Naive B cell (primary cell): ENCODE results near the gene URM1. TPM values are rescaled to one million over a fixed set of nuclear protein-coding genes. Genes with fewer than 3 reads are reported as not detected.

Experiments used
- ATAC-seq, 2 donors: fragments of 150-1000 bp; cut with Tn5 transposase; 2 replicates each; pipeline ENCODE4 v1.10.0; 2021; ENCODE audit warnings: low read depth in 2 of 2, mild to moderate bottlenecking in 2 of 2, moderate library complexity in 2 of 2
- DNase-seq: peaks from one replicate; pipeline ENCODE4 v3.0.0; 2022
- H3K27ac Mint-ChIP-seq, 6 donors: one replicate each; pipeline ENCODE4 v1.8.0; 2020 to 2022; ENCODE audit warnings: mild to moderate bottlenecking in 6 of 6, mixed read lengths in 6 of 6, moderate library complexity in 5 of 6, inconsistent platforms in 2 of 6
- H3K27me3 Mint-ChIP-seq, 3 donors: one replicate each; pipeline ENCODE4 v1.8.0; 2021 to 2022; ENCODE audit warnings: mixed read lengths in 3 of 3, mild to moderate bottlenecking in 1 of 3
- H3K36me3 Mint-ChIP-seq, 2 donors: one replicate each; pipeline ENCODE4 v1.8.0; 2020 to 2022; ENCODE audit warnings: mixed read lengths in 2 of 2, inconsistent platforms in 1 of 2, mild to moderate bottlenecking in 1 of 2
- H3K4me1 Mint-ChIP-seq, 3 donors: one replicate each; pipeline ENCODE4 v1.8.0; 2020 to 2022; ENCODE audit warnings: mixed read lengths in 3 of 3, inconsistent platforms in 1 of 3, mild to moderate bottlenecking in 1 of 3, moderate library complexity in 1 of 3
- H3K4me3 Mint-ChIP-seq, 8 donors: one replicate each; pipeline ENCODE4 v1.8.0; 2020 to 2022; ENCODE audit warnings: mild to moderate bottlenecking in 8 of 8, mixed read lengths in 8 of 8, moderate library complexity in 8 of 8, inconsistent platforms in 2 of 8
- H3K9me3 Mint-ChIP-seq, 7 donors: one replicate each; pipeline ENCODE4 v1.8.0; 2020 to 2022; ENCODE audit warnings: mixed read lengths in 7 of 7, mild to moderate bottlenecking in 5 of 7, inconsistent platforms in 2 of 7, moderate library complexity in 1 of 7
- polyA plus RNA-seq, 6 donors: library from polyadenylated mRNA; unstranded; fragments of 300-500 nt; fragmentation: Illumina TruSeq; gene quantifications; one replicate each; pipeline ENCODE4 v1.2.3, GENCODE V29; 2021; ENCODE audit warnings: low read depth in 6 of 6

Gene URM1
- polyA plus RNA-seq, 6 donors from 2014 or later: 36.9 to 44.3 (median 42.0) TPM

DNA sequence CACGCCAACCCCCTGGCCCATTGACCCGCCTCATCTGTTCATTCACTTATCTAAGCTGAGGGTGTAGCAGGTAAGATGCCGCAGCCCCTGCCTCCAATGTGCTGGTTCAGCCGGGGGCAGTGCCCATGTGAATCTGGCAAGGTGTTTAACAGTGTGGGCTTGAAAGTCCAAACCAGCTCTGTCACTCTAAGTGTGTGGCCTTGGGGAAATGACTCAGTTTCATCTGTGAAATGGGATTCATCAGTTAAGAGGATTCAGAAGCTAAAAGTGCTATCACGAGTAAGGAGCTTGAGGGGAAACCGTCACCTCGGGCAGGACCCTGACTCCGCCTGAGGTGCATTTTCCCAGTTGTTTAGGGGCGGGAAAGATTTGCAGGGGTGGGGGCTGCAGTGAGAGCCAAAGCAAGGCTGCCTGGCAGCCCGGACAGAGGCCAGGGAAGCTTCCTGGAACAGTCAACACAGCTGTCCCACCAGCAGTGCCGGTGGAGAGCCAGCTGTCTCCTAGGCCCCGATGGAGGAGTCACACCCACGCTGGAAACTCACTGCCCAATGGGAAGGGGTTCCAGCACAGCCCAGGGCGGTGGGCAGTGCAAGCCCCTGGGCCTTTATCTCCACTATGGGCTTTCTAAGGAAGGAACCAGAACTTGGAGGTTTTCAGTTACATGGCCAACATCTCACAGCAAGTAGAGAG, 9.7 kb upstream of the URM1 start:
- no peaks in the 10 kb centered on the region for H3K36me3 Mint-ChIP-seq
- H3K27me3 Mint-ChIP-seq: no peaks in the 10 kb centered on the region
- ATAC-seq (no peak), DNase-seq (no peak)
- H3K4me1 Mint-ChIP-seq: peaks cover 7 to 18% (median 9%) of the 10 kb centered on the region in 3 donors
- H3K27ac Mint-ChIP-seq: peak overlapping the region in 1 of 6 donors; percentile 41
- no peaks in the 10 kb centered on the region for H3K9me3 Mint-ChIP-seq
- peak overlapping the region; percentile 35 to 85 (median 67) for H3K4me3 Mint-ChIP-seq

DNA sequence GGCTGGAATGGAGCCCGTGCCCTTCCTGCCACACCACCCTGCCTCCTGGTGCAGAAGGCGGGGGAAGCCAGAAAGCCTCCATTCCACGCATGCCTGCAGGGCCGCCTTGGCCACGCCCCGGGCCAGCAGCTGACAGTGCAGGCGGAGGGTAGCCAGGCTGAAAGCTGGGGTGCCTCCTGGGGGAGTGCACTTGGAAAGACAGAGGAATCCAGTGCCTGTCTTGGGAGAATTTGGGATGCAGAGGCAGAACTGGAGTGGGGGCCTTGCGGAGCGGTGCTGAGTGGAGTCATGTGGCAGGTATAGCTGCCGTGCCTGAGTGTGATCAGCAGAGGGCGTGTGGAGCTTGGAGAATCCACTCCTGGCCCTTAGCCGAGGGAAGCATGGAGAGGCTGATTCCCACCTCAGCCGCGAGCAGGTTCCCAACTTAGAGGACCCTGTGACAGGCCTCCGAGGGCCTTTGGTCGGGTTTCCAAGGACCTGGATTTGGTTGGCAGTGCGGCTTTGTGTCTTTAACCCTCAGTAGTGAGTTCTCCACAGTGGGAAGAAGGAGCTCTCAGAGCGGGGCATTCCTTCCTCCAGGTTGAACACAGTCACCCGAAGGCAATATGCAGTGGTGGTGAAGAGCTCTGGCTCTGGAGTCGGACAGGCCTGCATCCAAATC, 9.1 kb upstream of the URM1 start:
- peak; percentile 86 to 87 for ATAC-seq
- Mint-ChIP-seq H3K4me1 (peaks cover 7 to 18% (median 9%) of the 10 kb centered on the region in 3 donors), H3K27me3 (peaks cover 0 to 3% (median 0%) of the 10 kb centered on the region in 3 donors), H3K27ac (no peak overlapping the region), H3K9me3 (no peaks in the 10 kb centered on the region), H3K36me3 (no peaks in the 10 kb centered on the region), H3K4me3 (peak overlapping the region; percentile 64 to 85 (median 72))
- DNase-seq: peak; percentile 53

DNA sequence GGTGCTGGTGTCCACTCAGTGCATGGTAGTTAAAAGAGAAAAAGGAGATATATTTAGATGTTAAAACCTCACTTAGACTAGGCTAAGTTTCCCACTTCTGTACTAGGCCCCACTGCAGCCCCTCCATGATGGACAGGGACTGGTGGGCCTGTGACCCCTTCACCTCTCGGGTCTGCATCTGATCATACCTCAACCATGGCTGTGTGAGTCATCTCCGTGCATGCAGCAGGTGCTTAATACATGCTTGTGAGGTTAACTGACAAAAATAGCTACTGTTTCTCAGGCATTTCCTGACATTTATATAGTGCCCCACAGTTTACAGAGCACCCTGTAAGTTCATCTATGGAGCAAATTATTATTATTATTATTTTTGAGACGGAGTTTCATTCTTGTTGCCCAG, 8.4 kb upstream of the URM1 start:
- H3K4me1 Mint-ChIP-seq: peaks cover 7 to 18% (median 9%) of the 10 kb centered on the region in 3 donors
- no peak for ATAC-seq
- no peak overlapping the region for H3K27ac Mint-ChIP-seq
- peaks cover 0 to 4% (median 0%) of the 10 kb centered on the region in 3 donors for H3K27me3 Mint-ChIP-seq
- no peak overlapping the region for H3K4me3 Mint-ChIP-seq
- no peaks in the 10 kb centered on the region for H3K9me3 Mint-ChIP-seq
- H3K36me3 Mint-ChIP-seq: no peaks in the 10 kb centered on the region
- DNase-seq: no peak

DNA sequence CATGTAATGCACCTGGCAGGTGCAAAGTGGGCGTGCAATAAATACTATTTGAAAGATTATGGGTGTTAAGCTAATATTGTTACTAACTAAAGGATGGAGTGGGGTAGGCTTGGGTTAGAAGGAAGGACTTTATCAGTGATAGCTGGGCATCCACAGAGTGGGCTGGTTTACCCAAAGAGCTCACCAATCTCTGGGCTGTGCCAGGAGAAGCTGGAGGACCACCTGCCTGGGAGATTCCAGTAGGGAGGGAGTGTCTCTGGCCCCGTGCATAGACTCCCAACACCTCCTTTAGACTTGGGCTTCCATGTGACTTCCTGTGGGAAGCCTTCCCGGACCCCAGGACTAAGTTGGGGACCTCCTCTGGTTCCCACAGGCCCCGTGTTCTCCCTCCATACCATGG, 5.6 kb upstream of the URM1 start:
- H3K4me3 Mint-ChIP-seq: peak overlapping the region in 3 of 8 donors; percentile 18 to 41 (median 41)

GRCh38 chr9:128369024-128369706, 2.0 kb upstream of the URM1 start:
- DNase-seq (no peak), ATAC-seq (no peak)
- H3K27me3 Mint-ChIP-seq: peaks cover 0 to 4% (median 0%) of the 10 kb centered on the region in 3 donors
- H3K4me1 Mint-ChIP-seq: peaks cover 31 to 56% (median 37%) of the 10 kb centered on the region in 3 donors
- H3K36me3 Mint-ChIP-seq: peaks cover 4 to 8% of the 10 kb centered on the region in 2 donors
- H3K9me3 Mint-ChIP-seq: no peaks in the 10 kb centered on the region
- no peak overlapping the region for H3K27ac Mint-ChIP-seq
- H3K4me3 Mint-ChIP-seq: peak overlapping the region in 4 of 8 donors; percentile 51 to 84 (median 69)

More for the DNA sequence above, 5.6 kb upstream of the URM1 start:
- Mint-ChIP-seq H3K27me3 (peaks cover 0 to 4% (median 0%) of the 10 kb centered on the region in 3 donors), H3K4me1 (peaks cover 13 to 26% (median 14%) of the 10 kb centered on the region in 3 donors), H3K36me3 (no peaks in the 10 kb centered on the region), H3K27ac (peak overlapping the region in 2 of 6 donors; percentile 78 to 88), H3K9me3 (no peaks in the 10 kb centered on the region)
- DNase-seq (no peak), ATAC-seq (no peak)

GRCh38 chr9:128370367-128370751, 815 bp upstream of the URM1 start:
- no peaks in the 10 kb centered on the region for H3K9me3 Mint-ChIP-seq

DNA sequence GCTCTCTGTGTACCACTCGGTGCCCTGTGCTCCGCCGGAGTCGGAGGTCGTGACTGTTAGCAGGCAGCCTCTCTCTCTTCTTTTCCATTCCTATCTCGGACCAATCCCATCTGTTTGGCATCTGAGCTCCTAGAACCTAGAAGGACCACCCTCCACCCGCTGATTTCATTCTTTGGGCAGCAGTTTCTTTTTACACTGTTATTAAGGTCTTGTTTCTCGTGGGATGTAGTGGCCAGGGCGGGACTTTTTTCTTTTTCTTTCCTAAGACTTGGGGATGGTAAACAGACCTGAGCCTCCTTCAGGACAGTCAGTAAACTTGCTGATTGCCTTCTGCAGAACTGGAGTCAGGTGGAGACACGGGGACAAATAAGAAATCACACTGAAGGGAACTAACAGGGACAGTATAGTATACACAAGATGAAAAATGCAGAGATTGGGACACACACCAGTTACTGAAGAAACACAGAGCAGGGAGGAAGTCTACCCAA, 500 bp downstream of the URM1 start:
- Mint-ChIP-seq H3K4me3 (peak overlapping the region; percentile 91 to 99 (median 97)), H3K36me3 (peaks cover 4 to 8% of the 10 kb centered on the region in 2 donors), H3K27me3 (peaks cover 0 to 4% (median 0%) of the 10 kb centered on the region in 3 donors), H3K9me3 (no peaks in the 10 kb centered on the region), H3K27ac (peak overlapping the region; percentile 97 to 99 (median 98)), H3K4me1 (peaks cover 33 to 45% (median 37%) of the 10 kb centered on the region in 3 donors)
- ATAC-seq (no peak), DNase-seq (no peak)

More at GRCh38 chr9:128370367-128370751, 815 bp upstream of the URM1 start:
- DNase-seq (no peak), ATAC-seq (no peak)
- peaks cover 0 to 4% (median 0%) of the 10 kb centered on the region in 3 donors for H3K27me3 Mint-ChIP-seq
- peaks cover 31 to 48% (median 37%) of the 10 kb centered on the region in 3 donors for H3K4me1 Mint-ChIP-seq
- peaks cover 4 to 8% of the 10 kb centered on the region in 2 donors for H3K36me3 Mint-ChIP-seq
- H3K27ac Mint-ChIP-seq: peak overlapping the region; percentile 97 to 99 (median 98)
- H3K4me3 Mint-ChIP-seq: peak overlapping the region; percentile 91 to 99 (median 97)

DNA sequence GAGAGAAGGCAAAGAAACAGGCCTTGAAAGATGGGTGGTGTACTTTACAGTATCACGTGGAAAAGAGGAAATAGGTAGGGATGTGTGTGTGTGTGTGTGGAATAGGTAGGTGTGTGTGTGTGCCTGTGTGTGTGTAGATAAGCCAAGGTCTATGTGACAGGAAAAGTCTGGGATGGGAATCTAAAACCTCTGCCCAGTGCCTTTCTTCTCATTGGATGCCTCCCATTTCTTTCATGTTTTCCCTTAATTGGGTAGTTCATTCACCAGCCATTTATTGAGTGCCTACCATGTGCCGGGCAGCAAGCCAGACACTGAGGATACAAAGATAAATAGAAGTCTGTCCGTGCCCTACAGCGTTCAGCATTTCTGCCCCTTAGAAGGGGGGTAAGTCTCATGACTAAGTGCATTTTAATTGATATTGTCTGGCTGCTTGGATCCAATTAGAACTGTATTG, 1.0 kb downstream of the URM1 start:
- no peak for DNase-seq
- Mint-ChIP-seq H3K36me3 (peaks cover 4 to 8% of the 10 kb centered on the region in 2 donors), H3K9me3 (no peaks in the 10 kb centered on the region), H3K27me3 (no peaks in the 10 kb centered on the region), H3K4me1 (peaks cover 33 to 45% (median 37%) of the 10 kb centered on the region in 3 donors), H3K4me3 (peak overlapping the region; percentile 91 to 99 (median 97)), H3K27ac (peak overlapping the region; percentile 69 to 99 (median 98))
- no peak for ATAC-seq

DNA sequence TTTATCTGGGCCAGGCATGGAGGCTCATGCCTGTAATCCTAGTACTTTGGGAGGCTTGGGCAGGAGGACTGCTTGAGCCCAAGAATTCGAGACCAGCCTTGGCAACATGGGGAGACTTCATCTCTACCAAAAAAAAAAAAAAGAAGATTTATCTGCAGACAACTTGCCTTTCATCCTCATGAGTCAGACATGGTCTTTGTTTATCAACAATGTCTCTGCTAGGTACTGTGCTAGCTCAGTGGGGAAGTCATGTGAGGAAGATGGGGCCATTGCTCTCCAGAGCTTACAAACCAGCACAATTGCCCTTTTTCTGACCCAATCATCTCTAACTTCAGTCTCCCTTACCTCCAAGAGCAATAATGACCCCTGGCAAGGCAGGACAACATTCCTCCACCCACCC, 1.6 kb downstream of the URM1 start:
- H3K27me3 Mint-ChIP-seq: no peaks in the 10 kb centered on the region
- ATAC-seq (no peak), DNase-seq (no peak)
- peaks cover 33 to 45% (median 37%) of the 10 kb centered on the region in 3 donors for H3K4me1 Mint-ChIP-seq
- H3K36me3 Mint-ChIP-seq: peaks cover 4 to 8% of the 10 kb centered on the region in 2 donors
- H3K27ac Mint-ChIP-seq: peak overlapping the region in 4 of 6 donors; percentile 59 to 98 (median 70)
- H3K9me3 Mint-ChIP-seq: no peaks in the 10 kb centered on the region
- peak overlapping the region in 7 of 8 donors; percentile 91 to 99 (median 97) for H3K4me3 Mint-ChIP-seq

- no peak overlapping the region for H3K27ac Mint-ChIP-seq
These were observed 3.1 kb downstream of the URM1 start for GRCh38 chr9:128374221-128374675.

GRCh38 chr9:128375865-128376264, 4.7 kb downstream of the URM1 start:
- H3K4me3 Mint-ChIP-seq: peak overlapping the region in 2 of 8 donors; percentile 30 to 60
- H3K27ac Mint-ChIP-seq: peak overlapping the region in 2 of 6 donors; percentile 49 to 71
- H3K9me3 Mint-ChIP-seq: no peaks in the 10 kb centered on the region
- peaks cover 26 to 37% (median 28%) of the 10 kb centered on the region in 3 donors for H3K4me1 Mint-ChIP-seq
- no peaks in the 10 kb centered on the region for H3K27me3 Mint-ChIP-seq
- ATAC-seq (no peak), DNase-seq (no peak)
- peaks cover 4 to 8% of the 10 kb centered on the region in 2 donors for H3K36me3 Mint-ChIP-seq

More at GRCh38 chr9:128374221-128374675, 3.1 kb downstream of the URM1 start:
- DNase-seq (no peak), ATAC-seq (no peak)
- H3K9me3 Mint-ChIP-seq: no peaks in the 10 kb centered on the region
- H3K4me1 Mint-ChIP-seq: peaks cover 33 to 49% (median 37%) of the 10 kb centered on the region in 3 donors
- H3K4me3 Mint-ChIP-seq: no peak overlapping the region
- H3K27me3 Mint-ChIP-seq: no peaks in the 10 kb centered on the region
- H3K36me3 Mint-ChIP-seq: peaks cover 4 to 8% of the 10 kb centered on the region in 2 donors

GRCh38 chr9:128382261-128382660, 11.1 kb downstream of the URM1 start:
- DNase-seq: no peak
- Mint-ChIP-seq H3K4me1 (peaks cover 0 to 8% (median 7%) of the 10 kb centered on the region in 3 donors), H3K27ac (no peak overlapping the region), H3K36me3 (peaks cover 4 to 9% of the 10 kb centered on the region in 2 donors), H3K4me3 (no peak overlapping the region), H3K9me3 (no peaks in the 10 kb centered on the region), H3K27me3 (no peaks in the 10 kb centered on the region)
- ATAC-seq: no peak
